D341Med (cell line): ENCODE measurements around the gene LRMDA.

ENCODE experiments used
- DNase-seq: peaks from one replicate; pipeline ENCODE4 v3.0.0; 2012; ENCODE audit warnings: low spot score

LRMDA gene

DNA sequence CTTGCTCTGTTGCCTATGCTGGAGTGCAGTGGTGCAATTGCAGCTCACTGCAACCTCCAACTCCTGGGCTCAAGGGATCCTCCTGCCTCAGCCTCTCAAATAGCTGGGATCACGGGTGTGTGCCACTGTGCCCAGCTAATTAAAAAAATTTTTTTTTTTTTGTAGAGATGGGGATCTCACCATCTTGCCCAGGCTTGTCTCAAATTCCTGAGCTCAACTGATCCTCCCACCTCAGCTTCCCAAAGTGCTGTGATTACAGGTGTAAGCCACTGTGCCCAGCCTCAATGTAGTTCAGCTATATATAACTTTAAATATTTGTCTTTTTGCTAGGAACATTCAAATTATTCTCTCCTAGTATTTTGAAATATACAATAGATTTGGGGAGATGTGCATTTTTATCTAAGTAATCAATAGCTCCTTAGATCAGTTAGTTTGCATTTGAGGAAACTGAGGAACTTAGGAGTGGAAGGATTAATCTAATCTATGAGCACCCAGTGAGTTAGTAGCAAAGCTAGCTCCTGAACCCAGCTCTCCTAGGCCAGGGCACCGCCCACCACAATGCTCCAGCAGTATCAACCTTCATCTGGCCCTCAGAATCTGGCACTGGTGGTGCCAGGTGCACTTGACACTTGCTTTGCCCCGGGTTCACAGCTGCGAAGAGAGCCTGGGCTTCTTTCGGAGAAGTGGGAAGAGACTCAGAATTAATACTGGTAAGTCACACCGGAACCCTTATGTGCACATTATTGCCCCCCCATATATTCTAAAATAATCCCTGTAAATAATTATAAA is 5.9 kb upstream of the LRMDA start:
- DNase-seq = no peak

DNA sequence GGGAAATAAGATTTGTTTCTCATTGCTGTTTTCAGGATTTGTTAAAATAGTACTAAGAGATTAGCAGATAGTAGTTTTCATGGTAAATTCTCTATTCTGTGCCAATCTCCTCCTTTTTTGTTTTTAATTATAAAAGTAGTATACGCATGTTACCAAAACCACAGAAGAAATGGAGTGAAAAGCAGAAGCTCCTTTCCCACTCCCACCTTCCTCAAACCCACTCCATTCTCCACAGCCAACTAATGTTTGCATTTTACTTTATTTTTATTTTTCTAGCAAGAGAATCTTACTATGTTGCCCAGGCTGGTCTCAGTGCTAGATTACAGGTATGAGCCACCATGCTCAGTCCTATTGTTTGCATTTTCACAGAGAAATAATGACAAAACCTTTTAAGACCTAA is 4.5 kb upstream of the LRMDA start:
- no peak for DNase-seq

DNA sequence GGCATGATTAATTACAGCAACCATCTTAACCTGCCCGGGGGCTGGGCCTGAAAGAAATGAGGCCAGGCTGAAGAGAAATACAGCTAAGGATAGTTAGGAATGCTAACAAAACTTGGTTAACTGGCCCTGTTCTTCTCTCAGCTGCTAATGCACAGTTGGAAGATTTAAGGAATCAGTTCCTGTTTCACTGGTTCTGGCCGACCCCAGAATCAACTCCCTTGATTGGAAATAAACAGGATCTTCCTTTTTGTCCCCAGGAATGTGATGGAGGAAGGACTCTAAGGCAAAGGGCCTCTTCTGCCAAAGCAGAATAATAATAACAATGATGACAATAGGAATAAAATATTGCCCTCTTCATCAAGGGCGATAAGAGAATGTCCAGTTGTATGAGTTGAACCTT is 3.5 kb upstream of the LRMDA start:
- no peak for DNase-seq

DNA sequence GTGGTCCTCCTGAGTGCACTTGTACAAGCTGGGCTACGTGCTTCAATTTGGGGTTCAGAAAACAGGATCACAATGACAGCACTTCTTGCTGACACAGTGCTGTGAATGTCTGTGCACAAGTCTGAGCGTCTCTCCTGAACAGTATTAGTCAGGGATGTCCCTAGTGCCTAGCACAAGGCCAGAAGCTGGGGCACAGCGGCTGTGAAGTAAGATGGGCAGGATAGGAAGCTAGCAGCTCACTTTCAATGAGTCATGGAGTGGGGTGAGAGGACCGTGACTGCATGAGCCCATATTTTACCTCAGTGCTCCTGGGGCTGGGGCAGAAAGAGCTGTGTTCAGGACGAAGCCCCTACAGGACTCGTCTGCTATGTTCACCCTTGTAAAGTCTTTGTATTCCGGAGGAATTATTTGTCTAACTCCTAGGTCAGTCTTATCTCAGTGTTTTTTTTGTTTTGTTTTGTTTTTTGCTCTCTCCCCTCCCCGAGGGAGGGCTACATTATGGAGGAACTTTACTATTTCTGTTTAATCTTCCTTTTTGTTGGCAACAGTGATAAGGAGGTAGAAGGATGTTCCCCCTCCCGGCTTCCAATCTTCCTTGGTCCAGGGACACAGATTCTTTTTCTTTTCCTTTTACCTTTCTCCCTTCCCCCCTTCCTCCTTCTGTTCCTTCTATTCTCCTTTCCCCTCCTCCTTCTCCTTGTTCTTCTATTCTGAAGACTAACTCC is 2.8 kb upstream of the LRMDA start:
- no peak for DNase-seq

DNA sequence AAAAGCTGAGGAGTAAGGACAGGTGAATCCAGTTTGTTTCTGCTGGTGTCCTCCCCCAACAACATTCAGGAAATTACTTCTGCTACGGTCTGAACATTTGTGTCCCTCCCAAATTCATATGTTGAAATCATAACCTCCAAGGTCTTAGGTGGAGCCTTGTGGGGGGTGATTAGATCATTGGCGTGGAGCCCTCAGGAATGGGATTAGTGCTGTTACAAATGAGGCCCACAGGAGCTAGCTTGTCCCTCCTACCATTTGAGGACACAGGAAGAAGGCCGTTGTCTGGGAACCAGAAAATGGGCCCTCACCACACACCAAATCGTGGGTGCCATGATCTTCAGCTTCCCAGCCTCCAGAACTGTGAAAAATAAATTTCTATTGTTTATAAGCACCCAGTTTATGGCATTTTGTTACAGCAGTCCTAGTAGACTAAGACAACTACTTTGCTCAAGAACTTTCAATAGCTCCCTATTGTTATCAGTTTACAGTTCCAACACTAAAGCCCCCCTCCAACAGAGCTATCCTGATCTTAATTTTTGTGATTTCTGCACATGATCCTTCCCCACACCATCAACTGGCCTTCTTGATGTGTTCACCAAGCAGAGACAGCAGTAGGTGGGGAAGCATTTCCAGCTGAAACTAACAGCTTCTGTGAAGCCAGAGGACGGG is 2.1 kb upstream of the LRMDA start:
- no peak for DNase-seq

- DNase-seq = no peak
Observed at GRCh38 chr10:75430000-75430763, 1.2 kb upstream of the LRMDA start.

GRCh38 chr10:75432176-75432575 is 752 bp downstream of the LRMDA start:
- DNase-seq = no peak

DNA sequence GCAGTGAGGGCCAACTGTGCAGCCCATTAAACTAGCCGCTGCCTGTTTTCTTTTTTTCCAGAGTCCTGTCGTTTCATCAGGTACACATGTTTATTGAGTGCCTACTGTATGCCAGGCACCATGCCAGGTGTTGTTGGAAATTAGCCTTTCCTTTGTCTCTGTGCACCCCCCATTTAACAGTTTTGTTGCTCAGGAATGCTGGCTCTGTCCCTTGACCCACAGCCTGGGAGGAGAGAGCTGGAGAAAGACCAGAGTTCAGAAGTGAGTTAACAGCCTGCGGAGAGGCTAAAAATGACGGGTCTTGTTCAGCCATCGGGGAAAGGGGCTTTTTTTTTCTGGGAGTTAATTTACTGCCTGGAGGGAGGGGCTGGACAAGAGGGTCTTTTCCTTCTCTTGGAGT is 1.3 kb downstream of the LRMDA start:
- no peak for DNase-seq

DNA sequence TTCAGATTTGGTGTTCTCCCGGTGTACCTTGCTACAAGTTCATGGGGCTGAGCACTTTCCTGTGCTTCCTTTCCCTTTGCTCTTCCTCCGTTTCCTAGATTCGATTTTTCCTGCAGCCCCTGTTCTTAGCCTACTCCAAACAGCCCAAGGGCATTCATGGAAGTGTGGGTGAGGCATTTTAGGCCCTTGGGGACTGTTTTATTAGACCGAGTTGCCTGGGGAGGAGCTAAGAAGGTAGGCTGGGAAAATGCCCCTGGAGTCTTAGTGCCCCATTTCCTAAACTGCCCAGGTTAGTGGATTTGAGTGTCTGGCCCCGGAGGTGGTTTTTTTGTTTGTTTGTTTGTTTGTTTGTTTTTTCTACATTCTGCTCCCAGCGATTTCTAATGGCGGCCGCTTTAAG is 1.8 kb downstream of the LRMDA start:
- DNase-seq = no peak

GRCh38 chr10:75434291-75434690 is 2.9 kb downstream of the LRMDA start:
- DNase-seq = no peak

- DNase-seq = no peak
Observed at GRCh38 chr10:75435291-75435690, 3.9 kb downstream of the LRMDA start.

DNA sequence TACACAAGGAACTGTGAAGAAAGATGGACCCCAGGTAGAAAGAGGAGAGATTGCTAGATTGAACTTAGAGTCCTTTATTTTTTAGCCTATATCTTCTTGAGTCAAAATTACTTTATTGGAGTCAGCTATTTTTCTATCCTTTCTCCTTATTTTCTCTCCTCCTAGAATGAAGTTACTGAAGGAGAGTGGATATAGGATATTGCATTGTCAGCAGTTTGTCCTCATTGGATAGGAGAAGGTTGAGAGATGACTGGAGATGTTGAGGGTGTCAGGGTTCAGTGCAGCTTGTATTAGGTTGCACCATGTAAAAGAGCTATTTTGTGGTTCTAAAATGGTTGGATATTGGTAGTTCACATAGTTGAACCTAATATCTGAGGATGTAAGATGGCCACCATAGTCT is 5.5 kb downstream of the LRMDA start:
- no peak for DNase-seq

DNA sequence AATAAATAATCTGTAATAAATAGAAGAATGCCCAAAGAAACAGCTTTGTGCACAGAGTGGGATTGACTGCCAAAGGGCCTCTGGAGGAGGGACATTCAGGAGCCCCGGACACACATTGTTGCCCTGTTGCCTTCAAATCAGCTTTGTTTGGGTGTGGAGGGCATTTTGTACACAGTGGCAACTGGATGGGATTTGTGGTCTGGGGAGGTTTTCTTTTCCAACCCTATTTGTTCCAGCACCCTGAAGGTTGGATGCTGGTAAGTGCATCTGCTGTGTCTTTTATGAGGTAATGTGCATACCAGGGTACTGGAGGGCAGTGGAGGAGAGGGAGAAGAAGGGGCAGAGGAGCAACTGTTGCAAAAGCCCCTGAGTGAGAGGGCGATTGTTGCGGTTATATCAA is 6.3 kb downstream of the LRMDA start:
- DNase-seq = no peak

DNA sequence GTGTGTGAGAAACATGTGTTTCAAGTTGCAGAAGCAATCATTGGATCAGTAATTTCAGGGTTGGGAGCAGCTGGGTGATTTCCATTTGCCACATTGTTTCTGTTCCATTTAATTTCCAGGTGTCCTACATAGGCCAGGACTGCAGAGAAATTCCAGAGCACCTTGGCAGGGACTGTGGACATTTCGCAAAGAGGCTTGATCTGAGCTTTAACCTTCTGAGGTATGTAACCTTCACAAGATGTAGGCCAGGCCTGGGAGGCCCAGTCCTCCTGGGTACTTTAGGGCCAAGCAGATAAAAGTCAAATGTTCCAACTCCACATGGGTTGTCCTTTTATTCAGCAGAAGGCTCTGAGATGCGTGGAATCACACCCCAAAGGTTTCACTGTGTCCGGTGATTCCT is 6.9 kb downstream of the LRMDA start:
- DNase-seq = no peak

DNA sequence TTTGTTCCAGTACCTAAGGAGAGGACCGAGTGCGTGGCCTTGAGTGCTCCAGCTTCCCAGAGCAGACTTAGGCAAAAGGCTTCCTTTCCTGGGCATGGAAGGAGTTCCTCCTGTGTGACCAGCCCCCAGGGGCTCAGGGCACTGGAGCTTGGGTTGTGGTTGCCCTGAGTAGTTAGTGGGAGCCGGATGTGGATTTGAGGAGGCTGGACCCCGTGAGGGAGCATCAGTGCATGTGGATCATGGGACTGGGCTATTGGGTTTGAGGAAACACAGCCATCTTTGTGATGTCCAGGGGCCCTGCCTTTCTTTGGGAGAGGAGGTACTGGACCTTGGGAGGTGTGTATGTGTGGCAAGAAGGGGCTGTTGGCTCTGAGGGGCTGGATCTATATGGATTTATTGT is 8.4 kb downstream of the LRMDA start:
- DNase-seq = no peak

- DNase-seq = no peak
Observed at GRCh38 chr10:75440271-75440793, 8.9 kb downstream of the LRMDA start.

GRCh38 chr10:75441196-75441595 is 9.8 kb downstream of the LRMDA start:
- DNase-seq = no peak

GRCh38 chr10:75441682-75442081 is 10.3 kb downstream of the LRMDA start:
- DNase-seq = no peak

GRCh38 chr10:75443362-75443761 is 11.9 kb downstream of the LRMDA start:
- DNase-seq = no peak

GRCh38 chr10:75444781-75445386 is 13.5 kb downstream of the LRMDA start:
- no peak for DNase-seq

DNA sequence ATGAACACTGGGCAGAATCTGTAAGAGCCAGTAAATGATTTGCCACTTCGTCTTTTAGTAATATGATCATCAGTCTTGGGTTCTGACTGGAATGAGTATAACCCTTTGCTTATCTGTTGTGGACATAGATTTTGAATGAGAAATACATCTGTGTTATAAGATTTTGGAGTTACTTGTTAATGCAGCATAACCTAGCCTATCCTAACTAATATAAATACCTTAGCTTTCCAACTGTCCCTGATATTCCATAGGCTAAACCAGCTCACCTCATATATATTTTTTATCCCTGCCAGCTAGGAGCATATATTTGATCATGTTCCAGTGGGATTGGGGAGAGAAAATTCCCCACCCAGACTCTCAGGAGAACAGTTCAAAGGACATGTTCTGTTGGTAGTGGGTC is 15.1 kb downstream of the LRMDA start:
- DNase-seq = no peak

DNA sequence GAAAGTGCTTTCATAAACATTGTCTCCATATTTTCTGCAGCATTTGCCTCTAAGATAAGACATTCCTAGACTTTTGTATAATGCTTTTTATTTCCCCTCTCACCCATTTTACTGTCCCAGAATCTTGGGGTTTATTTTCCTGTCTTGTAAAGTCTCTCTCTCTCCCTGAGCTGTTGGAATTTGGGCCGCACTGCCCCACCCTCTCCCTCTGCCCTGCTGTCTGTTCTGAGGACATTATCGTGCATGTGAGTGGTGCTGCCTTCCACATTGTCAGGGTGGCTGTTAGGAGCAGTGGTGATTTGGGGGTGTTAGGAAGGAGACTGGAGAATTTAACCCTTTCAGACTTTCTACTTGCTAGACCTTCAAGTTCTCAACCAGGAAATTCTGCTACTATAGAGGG is 16.7 kb downstream of the LRMDA start:
- no peak for DNase-seq
